Thoracic aorta (tissue), 2 donors: Measurements from ENCODE around the gene SAP30L. TPM values are rescaled to one million over a fixed set of nuclear protein-coding genes. Genes with fewer than 3 reads are reported as not detected.

Experiments
- ATAC-seq: fragments of 150-250 bp; one replicate; pipeline ENCODE4 v1.8.0; 2017; ENCODE audit warnings: low read depth; ENCODE audit not compliant: insufficient number of reproducible peaks, low FRiP score
- DNase-seq: peaks from one replicate; pipeline ENCODE4 v3.0.0-alpha.2; 2020; ENCODE audit warnings: low spot score
- H3K27ac ChIP-seq, 2 donors: fragments of 200-600 bp; sonication (generic); 1 replicate in 1 of 2; 2 replicates in 1 of 2; pipeline ENCODE4 v1.5.1; 2016; ENCODE audit warnings: mild to moderate bottlenecking in 2 of 2, moderate library complexity in 2 of 2
- H3K27me3 ChIP-seq: fragments of 200-600 bp; sonication (generic); replicated peaks from 2 replicates; pipeline ENCODE4 v1.6.0; 2016; ENCODE audit warnings: mild to moderate bottlenecking; ENCODE audit not compliant: insufficient read depth
- H3K36me3 ChIP-seq: fragments of 200-600 bp; sonication (generic); one replicate; pipeline ENCODE4 v1.5.1; 2016
- H3K4me1 ChIP-seq, 2 donors: fragments of 200-600 bp; sonication (generic); 1 replicate in 1 of 2; 2 replicates in 1 of 2; pipeline versions ENCODE4 v1.5.1 to v1.6.0; 2016; ENCODE audit warnings: low read depth in 2 of 2, mild to moderate bottlenecking in 1 of 2; ENCODE audit not compliant: control insufficient read depth in 1 of 2
- H3K4me3 ChIP-seq: fragments of 200-600 bp; sonication (generic); 2 replicates; pipeline ENCODE4 v1.5.1; 2016; ENCODE audit warnings: mild to moderate bottlenecking
- H3K9me3 ChIP-seq: fragments of 200-600 bp; sonication (generic); 2 replicates; pipeline ENCODE4 v1.5.1; 2016
- total RNA-seq, 2 donors: library from RNA; depleted of rRNA; stranded (reverse); fragments of >200 nt; gene quantifications; one replicate each; pipeline versions ENCODE4 v1.1.0 to v1.2.3, GENCODE V29; 2016
- TF ChIP-seq, protein P1 (sequence below): fragments of 200-600 bp; sonication (generic); IDR thresholded peaks from one replicate; pipeline ENCODE4 v1.5.1; 2019; ENCODE audit warnings: antibody characterized with exemption

The SAP30L gene
- total RNA-seq, 2 donors from 2014 or later: 43.7 to 85.6 TPM

DNA sequence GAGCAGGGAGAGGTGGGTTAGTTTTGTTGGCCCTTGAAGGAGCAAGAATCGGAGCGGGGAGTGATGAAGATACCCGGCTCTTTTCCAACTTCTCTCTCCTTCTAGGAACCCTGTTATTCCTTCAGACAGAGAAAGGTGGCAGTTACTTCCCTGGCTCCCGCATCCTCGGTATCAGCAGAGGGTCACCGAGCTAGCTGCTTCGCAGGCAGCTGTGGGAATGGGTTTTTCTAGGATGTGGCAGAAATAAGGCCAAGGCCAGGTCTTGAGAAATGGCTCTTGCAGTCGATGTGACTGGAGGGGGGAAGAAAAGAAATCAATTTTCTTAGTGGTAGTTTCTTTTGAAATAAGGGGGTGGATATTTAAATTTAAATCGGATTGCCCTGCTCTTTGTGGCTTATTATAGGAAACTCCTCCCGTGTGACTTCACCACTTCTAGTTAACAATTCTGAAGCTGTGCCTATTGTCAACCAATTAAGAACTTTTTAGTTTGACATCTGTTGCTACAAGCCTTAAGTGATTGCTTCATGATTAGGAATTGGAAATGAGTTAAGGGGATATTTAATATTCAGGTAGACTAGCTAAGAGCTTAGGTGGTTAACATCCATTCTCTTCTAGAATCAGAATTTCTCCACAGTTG is 1.4 kb downstream of the SAP30L start:
- TF ChIP-seq, protein P1, sequence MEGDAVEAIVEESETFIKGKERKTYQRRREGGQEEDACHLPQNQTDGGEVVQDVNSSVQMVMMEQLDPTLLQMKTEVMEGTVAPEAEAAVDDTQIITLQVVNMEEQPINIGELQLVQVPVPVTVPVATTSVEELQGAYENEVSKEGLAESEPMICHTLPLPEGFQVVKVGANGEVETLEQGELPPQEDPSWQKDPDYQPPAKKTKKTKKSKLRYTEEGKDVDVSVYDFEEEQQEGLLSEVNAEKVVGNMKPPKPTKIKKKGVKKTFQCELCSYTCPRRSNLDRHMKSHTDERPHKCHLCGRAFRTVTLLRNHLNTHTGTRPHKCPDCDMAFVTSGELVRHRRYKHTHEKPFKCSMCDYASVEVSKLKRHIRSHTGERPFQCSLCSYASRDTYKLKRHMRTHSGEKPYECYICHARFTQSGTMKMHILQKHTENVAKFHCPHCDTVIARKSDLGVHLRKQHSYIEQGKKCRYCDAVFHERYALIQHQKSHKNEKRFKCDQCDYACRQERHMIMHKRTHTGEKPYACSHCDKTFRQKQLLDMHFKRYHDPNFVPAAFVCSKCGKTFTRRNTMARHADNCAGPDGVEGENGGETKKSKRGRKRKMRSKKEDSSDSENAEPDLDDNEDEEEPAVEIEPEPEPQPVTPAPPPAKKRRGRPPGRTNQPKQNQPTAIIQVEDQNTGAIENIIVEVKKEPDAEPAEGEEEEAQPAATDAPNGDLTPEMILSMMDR: no peak
- Histone ChIP-seq H3K36me3 (peaks cover 16% of the 10 kb centered on the region), H3K9me3 (no peaks in the 10 kb centered on the region), H3K27ac (peak overlapping the region; percentile 83 to 86), H3K4me1 (peaks cover 30% of the 10 kb centered on the region in 2 donors), H3K27me3 (no peaks in the 10 kb centered on the region), H3K4me3 (peak overlapping the region; percentile 84)
- DNase-seq (no peak), ATAC-seq (no peak)

DNA sequence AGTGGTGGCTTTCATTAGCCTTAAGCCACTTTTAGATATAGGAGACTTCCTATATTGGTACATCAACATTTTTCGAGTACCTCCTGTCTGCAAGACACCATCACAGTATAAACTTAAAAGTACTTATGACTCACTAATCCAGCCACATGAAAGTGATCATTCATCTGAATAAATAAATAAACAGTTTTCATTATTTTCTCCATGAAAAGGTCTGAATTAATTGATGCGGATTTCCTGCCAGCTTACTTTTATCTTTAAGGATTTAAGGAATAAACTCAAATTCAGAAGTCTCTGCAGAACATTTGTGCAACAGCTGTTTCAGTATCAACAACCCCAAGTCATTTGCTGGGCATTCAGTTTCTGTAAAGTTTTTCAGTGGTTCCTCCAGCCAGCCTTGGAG is 4.0 kb downstream of the SAP30L start:
- peaks cover 21 to 22% of the 10 kb centered on the region in 2 donors for H3K4me1 ChIP-seq
- DNase-seq: no peak
- H3K9me3 ChIP-seq: no peaks in the 10 kb centered on the region
- no peak overlapping the region for H3K4me3 ChIP-seq
- no peak overlapping the region for H3K27ac ChIP-seq
- peaks cover 37% of the 10 kb centered on the region for H3K36me3 ChIP-seq
- H3K27me3 ChIP-seq: no peaks in the 10 kb centered on the region
- no peak for ATAC-seq
- TF ChIP-seq, protein P1: no peak

DNA sequence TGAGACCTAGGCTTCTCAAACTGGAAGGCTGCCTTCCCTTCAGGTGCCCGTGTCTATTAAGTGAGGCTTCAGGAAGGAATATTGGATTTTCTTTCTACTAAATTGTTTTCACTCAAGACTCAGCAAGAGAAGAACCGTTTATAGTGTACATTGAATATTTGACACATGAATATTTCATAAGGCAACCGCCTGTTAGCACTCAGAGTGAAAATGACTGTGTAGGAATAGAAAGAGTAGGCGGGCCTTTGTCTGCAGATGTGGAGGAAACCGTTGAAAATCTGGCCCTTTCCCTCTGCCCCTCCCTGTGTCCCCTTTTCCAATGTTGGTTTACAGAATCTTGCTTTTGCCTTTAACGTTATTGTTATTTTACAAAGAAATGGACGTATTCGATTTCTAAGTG is 6.2 kb downstream of the SAP30L start:
- peaks cover 21 to 22% of the 10 kb centered on the region in 2 donors for H3K4me1 ChIP-seq
- no peak overlapping the region for H3K4me3 ChIP-seq
- peaks cover 59% of the 10 kb centered on the region for H3K36me3 ChIP-seq
- TF ChIP-seq, protein P1: no peak
- no peak overlapping the region for H3K27ac ChIP-seq
- no peak for ATAC-seq
- DNase-seq: no peak
- H3K9me3 ChIP-seq: no peaks in the 10 kb centered on the region
- no peaks in the 10 kb centered on the region for H3K27me3 ChIP-seq

DNA sequence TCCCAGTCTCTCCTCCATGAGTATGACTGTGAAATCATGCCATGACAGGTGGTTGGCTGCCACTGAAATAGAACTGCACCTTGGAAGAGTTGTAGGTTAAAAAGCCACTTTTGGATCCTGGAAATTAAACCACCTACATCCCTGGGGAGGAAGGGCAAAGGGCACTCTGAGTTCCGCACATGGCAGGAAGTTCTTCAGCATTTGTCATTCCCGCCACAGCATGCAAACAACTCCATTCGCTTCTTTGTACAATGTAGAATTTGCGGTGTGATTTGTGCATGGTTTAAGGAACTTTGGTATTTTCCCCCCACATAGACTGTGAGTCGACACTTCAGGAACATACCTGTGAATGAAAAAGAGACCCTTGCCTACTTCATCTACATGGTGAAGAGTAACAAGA is 9.8 kb downstream of the SAP30L start:
- H3K36me3 ChIP-seq: peaks cover 64% of the 10 kb centered on the region
- no peak for ATAC-seq

DNA sequence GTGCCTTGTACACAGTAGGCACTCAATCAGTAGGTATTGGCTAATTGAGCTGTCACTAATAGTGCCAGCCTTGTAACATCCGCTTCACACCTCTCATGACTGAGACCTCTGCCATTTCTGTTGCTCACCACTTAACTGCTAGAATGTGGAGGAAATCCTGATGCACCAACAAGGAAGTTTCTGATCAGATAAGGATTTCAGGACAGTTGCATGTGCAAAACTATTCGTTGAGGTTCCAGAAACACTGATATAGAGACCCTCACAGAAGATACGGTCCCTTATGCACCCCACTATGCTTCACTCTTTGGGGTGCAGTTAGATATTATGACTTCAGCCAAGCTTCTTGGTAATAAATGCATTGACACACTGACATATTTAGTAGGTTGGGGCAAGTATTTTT is 10.7 kb downstream of the SAP30L start:
- DNase-seq: no peak
- H3K9me3 ChIP-seq: no peaks in the 10 kb centered on the region
- H3K27ac ChIP-seq: no peak overlapping the region
- H3K36me3 ChIP-seq: peaks cover 57% of the 10 kb centered on the region
- TF ChIP-seq, protein P1: no peak
- ATAC-seq: no peak
- H3K27me3 ChIP-seq: no peaks in the 10 kb centered on the region
- H3K4me3 ChIP-seq: no peak overlapping the region
- no peaks in the 10 kb centered on the region for H3K4me1 ChIP-seq

More for the DNA sequence above, 9.8 kb downstream of the SAP30L start:
- DNase-seq: no peak
- TF ChIP-seq, protein P1: no peak
- no peaks in the 10 kb centered on the region for H3K4me1 ChIP-seq
- no peak overlapping the region for H3K4me3 ChIP-seq
- H3K27me3 ChIP-seq: no peaks in the 10 kb centered on the region
- H3K9me3 ChIP-seq: no peaks in the 10 kb centered on the region
- no peak overlapping the region for H3K27ac ChIP-seq
